LNCaP clone FGC (cell line): ENCODE results near the gene C2CD2.

Experiments
- DNase-seq: peaks from one replicate; pipeline ENCODE4 v3.0.0-alpha.2; 2011; ENCODE audit warnings: low read depth
- H3K4me3 ChIP-seq: 2 replicates; pipeline ENCODE4 v1.5.1; 2011; ENCODE audit warnings: mild to moderate bottlenecking, low read depth, low read length, control low read depth
- CTCF ChIP-seq: IDR thresholded peaks from 2 replicates; pipeline ENCODE4 v1.5.1; 2012; ENCODE audit warnings: mild to moderate bottlenecking; ENCODE audit not compliant: control insufficient read depth, insufficient read depth; ENCODE audit errors: extremely low read depth

The C2CD2 gene

DNA sequence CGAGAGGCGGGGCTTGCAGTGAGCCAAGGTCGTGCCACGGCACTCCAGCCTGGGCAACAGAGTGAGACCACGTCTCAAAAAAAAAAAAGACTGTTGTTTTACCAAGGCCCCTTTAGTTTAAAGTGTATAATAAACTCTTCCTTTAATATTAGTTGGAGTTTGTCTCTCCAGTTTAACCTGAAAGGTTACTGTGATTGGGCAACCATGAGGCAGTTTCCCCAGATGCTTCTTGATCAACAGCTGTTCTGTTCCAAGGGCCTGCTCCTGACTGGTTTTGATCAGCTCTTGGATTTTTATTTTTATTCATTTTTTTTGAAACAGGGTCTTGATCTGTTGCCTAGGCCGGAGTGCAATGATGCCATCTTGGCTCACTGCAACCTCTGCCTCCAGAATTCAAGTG, 18.1 kb upstream of the C2CD2 start:
- DNase-seq: no peak
- no peak overlapping the region for H3K4me3 ChIP-seq
- TF ChIP-seq CTCF: no peak

GRCh38 chr21:41970751-41971653, 17.2 kb upstream of the C2CD2 start:
- H3K4me3 ChIP-seq: no peak overlapping the region
- DNase-seq: no peak
- no peak for TF ChIP-seq CTCF

DNA sequence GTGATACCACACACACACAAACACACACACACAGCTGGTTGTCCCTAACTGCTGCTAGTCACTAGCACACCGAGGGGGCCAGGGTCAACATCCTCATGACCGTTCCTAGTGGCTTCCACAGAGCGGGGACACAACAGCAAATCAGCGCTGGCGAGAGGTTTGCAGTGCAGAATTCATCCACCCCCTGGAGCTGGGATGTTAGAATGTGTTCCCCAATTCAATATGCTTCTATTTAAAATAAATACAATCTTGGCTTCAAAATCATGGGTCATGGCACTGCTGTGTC, 16.2 kb upstream of the C2CD2 start:
- no peak for TF ChIP-seq CTCF
- DNase-seq: no peak
- H3K4me3 ChIP-seq: no peak overlapping the region

GRCh38 chr21:41967708-41968107, 13.9 kb upstream of the C2CD2 start:
- H3K4me3 ChIP-seq: no peak overlapping the region
- TF ChIP-seq CTCF: no peak
- no peak for DNase-seq

DNA sequence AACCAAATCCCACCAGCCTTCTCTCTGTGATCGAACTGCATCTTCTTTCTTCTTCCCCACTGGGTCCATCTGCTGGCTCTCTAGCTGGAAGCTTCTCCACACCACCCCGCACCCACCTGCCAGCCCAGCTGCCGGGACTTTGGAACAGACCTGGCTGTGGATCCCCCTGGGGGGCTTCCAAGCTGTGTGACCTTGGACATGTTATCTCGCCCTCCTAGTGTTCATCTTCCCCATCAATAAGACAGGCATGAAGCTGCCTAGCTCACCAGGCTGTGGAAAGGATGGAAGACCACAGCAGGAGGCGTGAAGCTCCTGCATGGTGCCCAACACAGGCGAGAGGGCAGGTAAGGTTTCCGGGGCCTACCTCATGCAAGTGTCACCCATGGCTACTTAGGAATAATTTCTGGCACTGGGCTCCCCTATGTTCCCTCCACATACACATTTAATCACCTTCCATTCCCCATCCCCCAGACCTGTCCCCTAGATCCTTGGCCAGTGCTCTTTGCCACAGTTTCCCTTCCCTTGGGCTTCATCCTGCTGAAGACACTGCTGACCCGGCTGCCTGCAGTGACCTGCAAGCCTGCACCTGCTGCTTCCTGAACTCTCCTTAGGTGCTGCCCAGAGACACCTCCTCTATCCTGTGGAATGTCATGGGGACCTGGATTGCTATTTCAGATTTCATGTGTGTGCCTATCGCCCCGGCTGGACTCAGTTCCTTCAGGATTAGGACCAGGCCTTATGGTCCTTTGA, 13.2 kb upstream of the C2CD2 start:
- TF ChIP-seq CTCF: no peak
- H3K4me3 ChIP-seq: no peak overlapping the region
- DNase-seq: no peak

DNA sequence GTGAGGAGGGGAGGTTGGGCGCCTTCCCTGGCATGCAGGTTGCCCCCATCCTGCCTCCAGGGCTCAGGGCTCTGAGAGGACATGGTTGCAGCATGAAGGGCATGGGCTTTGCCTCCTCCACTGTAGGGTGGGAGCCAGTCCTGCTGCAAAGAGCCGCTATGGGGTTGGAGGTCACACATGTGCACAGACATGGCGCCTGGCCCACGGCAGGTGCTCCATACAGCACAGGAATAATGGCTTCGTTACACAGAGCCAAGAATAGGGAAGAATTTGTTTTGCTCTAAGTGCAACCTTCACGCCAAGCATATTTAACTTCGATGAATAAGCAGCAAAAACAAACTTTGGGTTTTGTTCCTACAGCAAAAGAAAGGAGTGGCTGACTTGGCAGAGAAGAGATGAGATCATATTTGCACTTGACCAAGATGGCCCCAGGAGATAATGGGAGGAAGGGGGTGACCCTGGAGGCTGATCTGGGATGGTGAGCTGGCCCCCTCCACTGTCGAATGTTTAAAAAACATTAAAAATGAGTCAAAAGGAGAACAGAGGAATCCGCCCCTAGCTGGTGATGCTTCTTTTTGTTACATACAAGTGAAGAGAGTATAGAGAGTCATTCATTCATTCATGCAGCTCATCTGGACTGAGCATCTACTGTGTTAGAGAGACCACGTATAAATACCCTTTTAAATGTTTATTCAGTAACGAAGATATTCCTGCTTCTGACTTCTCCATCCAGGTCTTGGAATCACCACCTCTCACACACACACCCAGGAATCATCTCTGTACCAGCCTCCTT, 12.4 kb upstream of the C2CD2 start:
- H3K4me3 ChIP-seq: no peak overlapping the region
- no peak for DNase-seq
- TF ChIP-seq CTCF: no peak
